ENCODE data around the gene CBS. TPM values are rescaled to one million over a fixed set of nuclear protein-coding genes. Genes with fewer than 3 reads are reported as not detected.
"Not testable (repeated sequence)": the region's sequence is repeated elsewhere in the genome, so short reads cannot be mapped to it uniquely, and the experiment has no call there.

The CBS gene
- total and polyA plus RNA-seq, 2 of the 13 experiments (the other 11 are each of a cell fraction or from before 2014, with no cell fraction given) = 64.7 to 99.3 TPM

DNA sequence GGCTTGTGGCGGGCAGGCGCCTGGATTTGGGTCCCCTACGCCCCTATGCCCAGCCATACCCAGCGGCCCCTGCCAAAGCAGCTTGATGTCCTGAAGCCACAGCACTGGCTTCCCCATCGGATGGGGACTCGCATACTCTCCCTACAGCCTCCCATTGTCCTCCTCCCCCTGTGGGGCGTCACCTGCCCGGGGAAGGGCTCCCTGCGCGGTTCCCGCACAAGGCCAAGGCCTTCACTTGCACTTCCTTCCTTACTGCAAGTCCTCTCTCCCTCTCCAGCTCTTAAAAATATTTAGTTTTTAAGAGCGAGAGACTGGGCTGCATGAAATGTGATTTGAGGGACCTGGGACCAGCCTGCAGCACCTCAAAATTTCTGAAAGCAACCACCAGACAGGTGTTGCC is 8.9 kb downstream of the CBS start:
- CTCF ChIA-PET (ENCODE audit: low intra/inter-chr PET ratio, low total read pairs); BruUV-seq (replicated peaks): not testable (repeated sequence)

DNA sequence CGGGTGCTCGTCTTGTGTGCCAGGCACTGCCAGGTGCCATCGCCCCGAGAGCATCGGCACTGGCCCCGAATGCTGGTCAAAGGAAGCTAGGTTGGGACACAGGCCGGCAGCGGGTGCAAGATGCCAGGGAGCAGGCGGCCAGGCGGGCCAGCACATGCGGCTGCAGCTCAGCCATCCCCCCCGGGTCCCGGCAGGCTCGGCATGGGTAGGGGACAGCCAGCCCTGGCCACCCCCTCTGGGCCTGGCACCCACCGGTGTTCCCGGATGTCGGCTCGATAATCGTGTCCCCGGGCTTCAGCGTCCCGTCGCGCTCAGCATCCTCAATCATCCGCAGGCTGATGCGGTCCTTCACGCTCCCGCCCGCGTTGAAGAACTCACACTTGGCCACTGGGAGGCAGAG is 9.6 kb downstream of the CBS start:
- in situ Hi-C loops (cut with HindIII; ENCODE audit: extremely low pct_ligation_motif_present, low pct_unique_long_range_greater_than_20kb); H3K4me3 ChIP-seq (replicated peaks in 1 of 3; ENCODE audit: insufficient read depth in 1 of 3, low read depth in 2 of 3, low read length in 3 of 3); H3K36me3 ChIP-seq (replicated peaks in 1 of 2; ENCODE audit: control insufficient read depth in 1 of 2, insufficient read depth in 2 of 2, low read length in 2 of 2); H2AFZ ChIP-seq (ENCODE audit: low read length); intact Hi-C loops (cut with micrococcal nuclease; ENCODE audit: unreplicated experiment); H4K20me1 ChIP-seq (ENCODE audit: insufficient read depth, low read length); H3K27ac ChIP-seq (ENCODE audit: extremely low read length, insufficient read depth, low read length); H3K4me1 ChIP-seq (ENCODE audit: insufficient read depth, low read length); H3K9me3 ChIP-seq (ENCODE audit: low read length); DNase-seq (ENCODE audit: low spot score); POLR2A ChIA-PET; H3K27me3 ChIP-seq (ENCODE audit: control insufficient read depth in 1 of 2, insufficient read depth in 2 of 2, low read length in 2 of 2); H3K4me2 ChIP-seq (ENCODE audit: low read depth, low read length); ATAC-seq; H3K79me2 ChIP-seq (ENCODE audit: insufficient read depth, low read length); CTCF ChIA-PET (ENCODE audit: low intra/inter-chr PET ratio, low total read pairs); FAIRE-seq; BruUV-seq (replicated peaks); H3K9ac ChIP-seq (ENCODE audit: insufficient read depth, low read depth, low read length): not testable (repeated sequence)
- WGBS (ENCODE audit: low lambda C conversion rate) = no CpG with 5 or more reads among the region's 30 CpGs

More for the DNA sequence above, 8.9 kb downstream of the CBS start:
- H2AFZ ChIP-seq (ENCODE audit: low read length); H3K9ac ChIP-seq (ENCODE audit: insufficient read depth, low read depth, low read length); intact Hi-C loops (cut with micrococcal nuclease; ENCODE audit: unreplicated experiment); H3K9me3 ChIP-seq (ENCODE audit: low read length); H4K20me1 ChIP-seq (ENCODE audit: insufficient read depth, low read length); H3K79me2 ChIP-seq (ENCODE audit: insufficient read depth, low read length); H3K36me3 ChIP-seq (replicated peaks in 1 of 2; ENCODE audit: control insufficient read depth in 1 of 2, insufficient read depth in 2 of 2, low read length in 2 of 2); H3K4me3 ChIP-seq (replicated peaks in 1 of 3; ENCODE audit: insufficient read depth in 1 of 3, low read depth in 2 of 3, low read length in 3 of 3); FAIRE-seq; H3K27me3 ChIP-seq (ENCODE audit: control insufficient read depth in 1 of 2, insufficient read depth in 2 of 2, low read length in 2 of 2); H3K4me2 ChIP-seq (ENCODE audit: low read depth, low read length); in situ Hi-C loops (cut with HindIII; ENCODE audit: extremely low pct_ligation_motif_present, low pct_unique_long_range_greater_than_20kb); ATAC-seq; DNase-seq (ENCODE audit: low spot score); H3K27ac ChIP-seq (ENCODE audit: extremely low read length, insufficient read depth, low read length); H3K4me1 ChIP-seq (ENCODE audit: insufficient read depth, low read length); POLR2A ChIA-PET: not testable (repeated sequence)
- WGBS (ENCODE audit: low lambda C conversion rate) = 92% methylated on average over 6 of the region's 12 CpGs

DNA sequence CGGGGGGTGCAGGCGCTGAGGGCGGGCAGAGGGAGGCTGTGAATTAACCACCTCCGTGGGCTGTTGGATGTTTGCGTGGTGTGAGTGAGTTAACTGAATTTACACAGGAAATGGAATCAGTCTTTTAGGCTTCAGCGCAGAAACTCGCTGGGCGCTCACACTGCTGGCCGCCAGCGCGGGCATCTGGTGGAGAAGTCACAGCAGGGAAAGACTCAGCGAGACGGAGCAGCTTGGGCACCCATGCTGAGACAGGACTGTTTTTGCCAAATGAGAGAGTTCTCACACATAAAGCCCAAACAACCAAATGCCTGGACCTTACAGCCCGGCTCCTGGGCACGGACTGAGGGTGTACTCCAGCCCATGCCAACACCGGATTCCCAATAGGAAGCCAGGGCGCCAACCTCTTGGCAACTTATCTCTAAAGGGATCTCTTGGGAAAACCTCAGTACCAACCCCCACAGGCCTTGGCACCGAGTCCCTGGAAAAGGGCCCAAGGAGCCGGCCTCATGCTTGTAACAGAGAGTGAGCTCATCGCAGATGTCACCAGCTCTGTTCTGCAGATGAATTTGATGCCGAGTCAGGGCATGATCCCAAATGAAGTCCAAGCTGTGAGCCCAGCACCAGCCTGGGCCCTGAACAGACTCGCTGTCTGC is 11.2 kb downstream of the CBS start:
- CTCF ChIA-PET (ENCODE audit: low intra/inter-chr PET ratio, low total read pairs); H2AFZ ChIP-seq (ENCODE audit: low read length); H3K4me1 ChIP-seq (ENCODE audit: insufficient read depth, low read length); H3K9ac ChIP-seq (ENCODE audit: insufficient read depth, low read depth, low read length); FAIRE-seq; H3K27ac ChIP-seq (ENCODE audit: extremely low read length, insufficient read depth, low read length); POLR2A ChIA-PET; H3K4me3 ChIP-seq (replicated peaks in 1 of 3; ENCODE audit: insufficient read depth in 1 of 3, low read depth in 2 of 3, low read length in 3 of 3); intact Hi-C loops (cut with micrococcal nuclease; ENCODE audit: unreplicated experiment); H3K27me3 ChIP-seq (ENCODE audit: control insufficient read depth in 1 of 2, insufficient read depth in 2 of 2, low read length in 2 of 2); DNase-seq (ENCODE audit: low spot score); in situ Hi-C loops (cut with HindIII; ENCODE audit: extremely low pct_ligation_motif_present, low pct_unique_long_range_greater_than_20kb); BruUV-seq (replicated peaks); H3K36me3 ChIP-seq (replicated peaks in 1 of 2; ENCODE audit: control insufficient read depth in 1 of 2, insufficient read depth in 2 of 2, low read length in 2 of 2); H4K20me1 ChIP-seq (ENCODE audit: insufficient read depth, low read length); ATAC-seq; H3K9me3 ChIP-seq (ENCODE audit: low read length); H3K4me2 ChIP-seq (ENCODE audit: low read depth, low read length); H3K79me2 ChIP-seq (ENCODE audit: insufficient read depth, low read length): not testable (repeated sequence)
- no CpG with 5 or more reads among the region's 22 CpGs for WGBS (ENCODE audit: low lambda C conversion rate)

DNA sequence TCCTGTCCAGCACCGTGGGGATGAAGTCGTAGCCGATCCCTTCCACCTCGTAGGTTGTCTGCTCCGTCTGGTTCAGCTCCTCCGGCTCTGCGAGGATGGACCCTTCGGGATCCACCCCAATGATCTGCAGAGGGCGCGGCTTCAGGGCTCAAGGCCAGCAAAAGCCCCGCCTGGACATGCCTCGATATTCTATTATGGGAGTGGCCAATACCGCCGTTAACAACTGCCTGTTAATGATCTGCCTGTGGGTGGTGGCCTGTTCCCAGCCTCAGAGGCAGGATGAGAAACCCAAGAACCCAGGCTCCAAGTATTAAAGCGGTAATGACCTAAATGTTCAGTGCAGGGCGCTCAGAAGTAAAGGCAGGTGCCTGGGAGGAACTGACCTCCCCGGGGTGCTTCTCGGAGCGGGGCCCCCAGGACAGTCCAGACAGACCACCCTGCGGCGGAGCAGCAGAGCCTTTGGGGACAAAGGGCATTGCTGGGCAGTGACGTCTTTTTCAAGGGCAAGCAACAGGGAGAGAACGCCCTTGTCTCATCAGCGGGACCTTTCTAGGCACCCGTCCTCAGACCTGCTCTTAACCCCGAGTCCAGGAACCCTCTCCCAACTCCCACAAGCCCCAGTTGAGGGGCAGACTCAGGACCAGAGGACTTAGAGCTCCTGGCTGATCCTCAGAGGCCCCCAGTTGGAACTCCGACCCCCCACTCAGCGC is 12.5 kb downstream of the CBS start:
- H3K9me3 ChIP-seq (ENCODE audit: low read length); in situ Hi-C loops (cut with HindIII; ENCODE audit: extremely low pct_ligation_motif_present, low pct_unique_long_range_greater_than_20kb); H3K27ac ChIP-seq (ENCODE audit: extremely low read length, insufficient read depth, low read length); H3K9ac ChIP-seq (ENCODE audit: insufficient read depth, low read depth, low read length); H3K79me2 ChIP-seq (ENCODE audit: insufficient read depth, low read length); intact Hi-C loops (cut with micrococcal nuclease; ENCODE audit: unreplicated experiment); ATAC-seq; POLR2A ChIA-PET; H3K4me1 ChIP-seq (ENCODE audit: insufficient read depth, low read length); FAIRE-seq; H3K4me2 ChIP-seq (ENCODE audit: low read depth, low read length); H3K4me3 ChIP-seq (replicated peaks in 1 of 3; ENCODE audit: insufficient read depth in 1 of 3, low read depth in 2 of 3, low read length in 3 of 3); H2AFZ ChIP-seq (ENCODE audit: low read length); H3K27me3 ChIP-seq (ENCODE audit: control insufficient read depth in 1 of 2, insufficient read depth in 2 of 2, low read length in 2 of 2); BruUV-seq (replicated peaks); H3K36me3 ChIP-seq (replicated peaks in 1 of 2; ENCODE audit: control insufficient read depth in 1 of 2, insufficient read depth in 2 of 2, low read length in 2 of 2); H4K20me1 ChIP-seq (ENCODE audit: insufficient read depth, low read length); DNase-seq (ENCODE audit: low spot score); CTCF ChIA-PET (ENCODE audit: low intra/inter-chr PET ratio, low total read pairs): not testable (repeated sequence)
- 93% methylated on average over 2 of the region's 28 CpGs for WGBS (ENCODE audit: low lambda C conversion rate)
